Embryonic facial prominence (tissue), 1 donor: ENCODE data around the gene TMEM203.

ENCODE experiments used
- DNase-seq: peaks from one replicate; pipeline ENCODE4 v3.0.0-alpha.2; 2016; ENCODE audit errors: extremely low spot score

The TMEM203 gene

DNA sequence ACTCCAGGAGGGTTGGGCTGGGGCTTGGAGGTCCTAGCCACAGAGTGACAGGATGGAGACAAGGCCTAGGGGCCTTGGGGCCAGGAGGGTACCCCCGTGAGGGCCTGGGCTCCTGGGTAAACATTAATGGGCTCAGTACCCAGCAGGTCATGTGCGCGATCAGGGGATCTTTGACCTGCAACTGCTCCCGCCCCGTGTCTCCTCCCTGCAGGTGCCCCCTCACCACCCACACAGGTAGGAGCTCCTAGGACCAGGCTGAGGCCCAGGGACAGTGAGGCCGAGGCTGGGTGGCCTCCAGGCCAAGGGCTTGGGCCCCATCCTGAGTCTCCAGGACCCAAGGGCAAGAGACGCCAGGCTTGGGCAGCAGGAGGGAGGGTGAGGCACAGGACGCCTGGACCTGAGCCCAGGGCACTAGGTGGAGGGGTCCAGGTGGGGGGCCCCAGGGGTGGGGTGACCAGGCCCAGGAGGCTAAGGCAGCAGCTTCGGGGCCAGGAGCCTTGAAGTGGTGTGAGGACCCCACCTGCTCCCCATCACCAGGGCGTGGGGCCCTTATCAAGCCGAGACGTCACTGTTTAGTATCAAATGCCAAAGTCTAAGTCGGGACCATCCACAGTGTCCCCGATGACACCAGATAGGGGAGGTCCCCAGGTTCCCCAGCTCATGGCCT is 25.4 kb upstream of the TMEM203 start, which contains the start of gene SLC34A3:
SLC34A3 (plus strand) TSS at position 197 of the 667 bp plus-strand sequence. CDS start 802 bp downstream, outside the sequence.
- DNase-seq, result no peak

DNA sequence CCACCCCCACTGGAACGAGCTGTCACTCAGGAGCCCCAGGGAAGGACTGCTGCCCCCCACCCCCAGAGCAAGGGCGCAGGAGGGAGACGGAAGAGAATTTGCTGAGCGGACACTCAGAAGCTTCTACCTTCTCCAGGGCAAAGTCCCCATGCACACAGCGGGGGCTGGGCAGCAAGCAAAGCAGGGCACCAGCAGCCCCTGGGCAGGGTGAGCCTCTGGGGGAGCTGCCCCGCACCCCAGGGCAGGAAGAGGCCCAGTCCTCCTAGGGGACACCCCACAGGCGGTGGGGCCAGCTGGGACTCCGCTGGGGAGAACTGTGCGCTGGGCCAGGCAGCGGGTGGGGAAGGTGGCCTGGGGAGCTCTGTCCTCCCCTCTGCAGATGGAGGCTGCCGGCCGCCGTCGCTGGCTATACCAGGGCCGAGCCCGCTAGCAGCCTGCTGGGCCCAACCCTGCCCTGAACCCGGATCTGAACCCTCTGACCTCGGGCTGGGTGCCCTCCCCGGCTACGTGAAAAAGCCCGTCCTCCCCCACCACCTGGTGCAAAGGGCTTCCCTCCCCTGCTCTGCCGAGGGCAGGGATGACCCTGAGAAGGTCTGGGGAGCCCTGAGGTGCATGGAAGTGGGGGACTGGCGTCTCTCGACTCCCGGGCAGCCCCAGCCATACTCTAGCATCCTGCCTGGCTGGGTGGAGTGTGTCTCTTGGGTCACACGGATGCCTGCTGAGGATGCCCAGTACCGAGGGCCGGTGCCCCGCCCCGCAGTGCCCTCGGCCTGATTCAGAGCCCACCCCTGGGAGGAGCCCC is 24.7 kb upstream of the TMEM203 start:
- DNase-seq, result no peak

DNA sequence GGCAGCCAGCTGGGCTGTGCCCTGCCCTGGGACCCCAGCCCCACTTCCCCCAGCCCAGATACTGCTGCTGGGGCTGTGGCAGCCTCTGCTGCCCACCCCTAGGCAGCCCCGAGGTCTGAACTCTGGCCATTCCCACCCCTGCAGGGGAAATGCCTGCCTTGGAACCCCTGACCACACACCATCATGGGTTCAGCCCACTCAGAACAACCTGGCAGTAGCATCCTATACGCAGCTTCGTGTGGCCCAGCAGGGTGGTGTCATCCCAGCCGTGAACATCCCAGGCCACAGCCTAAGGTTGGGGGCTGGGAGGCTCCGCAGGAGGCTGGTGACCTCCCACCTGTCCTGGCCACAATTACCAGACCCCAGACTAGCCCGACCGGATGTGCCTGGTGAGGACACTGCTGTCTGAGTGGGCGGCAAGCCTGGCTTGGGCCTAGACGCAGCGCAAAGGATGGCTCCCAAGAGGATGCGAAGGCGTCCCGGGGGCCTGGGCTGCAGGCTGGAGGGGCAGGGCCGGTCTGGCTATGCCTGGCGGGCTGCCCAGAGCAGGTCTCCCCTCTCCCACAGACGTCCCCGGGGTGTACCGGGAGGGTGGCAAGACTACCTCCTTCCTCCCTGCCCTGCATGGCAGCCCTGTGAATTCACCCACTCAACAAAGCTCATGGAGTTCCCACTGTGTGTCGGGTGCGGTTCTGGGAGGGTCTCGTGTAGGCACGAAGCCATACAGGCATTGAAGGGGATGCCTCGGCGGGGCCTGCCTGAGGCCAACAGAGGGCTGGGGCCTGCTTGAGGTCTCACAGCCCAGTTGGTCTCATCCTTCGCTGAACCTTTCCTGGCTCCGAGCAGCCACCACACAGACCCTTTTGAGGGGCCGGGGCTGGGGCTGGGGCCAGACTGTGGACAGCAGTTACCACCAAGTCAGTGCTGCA is 23.8 kb upstream of the TMEM203 start:
- DNase-seq, result no peak

GRCh38 chr9:137228506-137228967 is 23.1 kb upstream of the TMEM203 start:
- no peak for DNase-seq

DNA sequence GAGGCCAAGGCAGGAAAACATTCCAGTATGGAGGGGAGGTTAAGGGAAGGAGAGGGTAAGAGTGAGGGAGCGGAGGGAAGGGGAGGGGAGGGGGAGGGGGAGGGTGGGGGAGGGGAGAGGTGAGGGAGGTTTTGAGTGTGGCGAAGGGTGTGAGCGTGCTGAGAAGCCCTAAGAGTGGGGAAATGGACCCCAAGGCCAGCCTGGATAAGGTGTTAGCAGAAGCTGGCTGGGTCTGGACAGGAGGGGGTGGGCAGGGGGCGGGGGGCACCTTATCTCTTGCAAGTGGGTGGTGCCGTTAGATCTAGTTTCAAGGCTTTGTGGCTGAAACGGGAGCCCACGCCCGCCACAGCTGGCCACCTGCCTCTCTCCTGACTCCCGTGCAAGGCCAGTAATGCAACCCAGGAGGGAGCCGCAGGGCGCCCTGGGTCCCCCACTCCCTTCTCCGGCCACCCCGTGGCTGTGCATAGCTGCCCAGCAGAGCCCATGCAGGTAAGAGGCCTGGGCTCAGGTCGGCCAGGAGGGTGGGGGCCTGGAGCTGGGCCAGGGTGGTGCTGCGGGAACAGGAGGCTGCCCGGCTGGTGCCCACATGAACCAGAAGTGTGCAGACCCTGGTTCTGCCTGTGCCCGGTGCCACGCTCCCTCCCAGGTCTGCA is 22.5 kb upstream of the TMEM203 start:
- DNase-seq, result no peak

DNA sequence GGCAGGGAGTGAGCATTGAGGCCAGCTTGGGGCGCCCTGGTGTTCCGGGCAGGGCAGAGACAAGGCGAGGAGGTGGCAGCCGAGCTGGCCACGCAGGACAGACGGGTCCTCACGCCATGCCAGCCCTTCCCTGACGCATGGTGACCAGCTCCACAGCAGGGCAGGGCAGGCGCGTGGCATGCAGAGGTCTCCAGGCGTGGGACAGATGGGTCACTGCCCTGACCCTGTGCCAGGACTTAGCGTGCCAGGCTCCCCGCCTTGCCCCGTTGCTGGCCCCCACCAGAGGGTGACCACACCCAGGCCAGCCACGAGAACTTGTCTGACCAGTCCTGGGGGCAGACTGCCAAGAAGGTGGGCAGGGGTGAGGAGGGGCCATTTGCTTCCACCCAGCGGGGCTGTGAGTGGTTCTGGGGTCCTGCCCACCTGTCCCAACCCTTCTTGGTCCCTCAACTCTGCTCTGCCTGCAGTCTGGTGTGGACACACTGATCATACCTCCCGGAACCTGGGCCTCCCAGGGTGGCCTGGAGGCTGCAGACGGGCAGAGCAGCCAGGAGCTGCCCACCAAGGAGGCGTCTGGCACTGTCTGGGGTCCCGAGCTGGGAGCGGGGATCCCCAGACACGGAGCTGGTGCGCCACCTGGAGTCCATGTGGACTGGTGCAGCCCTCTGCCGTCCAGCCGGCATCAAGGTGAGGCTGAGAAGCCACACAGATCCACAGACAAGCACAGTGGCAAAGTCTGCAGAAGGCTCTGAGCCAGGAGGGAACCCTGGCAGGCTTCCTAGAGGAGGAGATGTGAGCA is 21.8 kb upstream of the TMEM203 start, which contains the start of gene RNF224:
RNF224 (plus strand) TSS at position 449 of the 799 bp plus-strand sequence. CDS start 834 bp downstream, outside the sequence.
- DNase-seq, result no peak

GRCh38 chr9:137226338-137227053 is 21.0 kb upstream of the TMEM203 start:
- no peak for DNase-seq

DNA sequence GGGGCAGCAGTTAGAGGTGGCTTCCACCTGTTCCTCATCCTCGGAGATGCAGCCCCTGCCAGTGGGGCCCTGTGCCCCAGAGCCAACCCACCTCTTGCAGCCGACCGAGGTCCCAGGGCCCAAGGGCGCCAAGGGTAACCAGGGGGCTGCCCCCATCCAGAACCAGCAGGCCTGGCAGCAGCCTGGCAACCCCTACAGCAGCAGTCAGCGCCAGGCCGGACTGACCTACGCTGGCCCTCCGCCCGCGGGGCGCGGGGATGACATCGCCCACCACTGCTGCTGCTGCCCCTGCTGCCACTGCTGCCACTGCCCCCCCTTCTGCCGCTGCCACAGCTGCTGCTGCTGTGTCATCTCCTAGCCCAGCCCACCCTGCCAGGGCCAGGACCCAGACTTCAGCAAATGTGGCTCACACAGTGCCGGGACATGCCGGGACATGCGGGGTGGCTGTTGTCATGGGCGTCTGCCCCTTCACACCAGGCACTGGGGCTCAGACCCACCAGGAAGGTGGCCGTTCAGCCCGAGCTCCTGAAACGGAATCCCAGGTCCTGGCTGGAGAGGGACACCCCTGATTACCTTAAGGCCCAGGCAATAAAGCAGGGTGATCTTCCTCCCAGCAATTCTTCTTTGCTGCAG is 20.4 kb upstream of the TMEM203 start:
- no peak for DNase-seq

DNA sequence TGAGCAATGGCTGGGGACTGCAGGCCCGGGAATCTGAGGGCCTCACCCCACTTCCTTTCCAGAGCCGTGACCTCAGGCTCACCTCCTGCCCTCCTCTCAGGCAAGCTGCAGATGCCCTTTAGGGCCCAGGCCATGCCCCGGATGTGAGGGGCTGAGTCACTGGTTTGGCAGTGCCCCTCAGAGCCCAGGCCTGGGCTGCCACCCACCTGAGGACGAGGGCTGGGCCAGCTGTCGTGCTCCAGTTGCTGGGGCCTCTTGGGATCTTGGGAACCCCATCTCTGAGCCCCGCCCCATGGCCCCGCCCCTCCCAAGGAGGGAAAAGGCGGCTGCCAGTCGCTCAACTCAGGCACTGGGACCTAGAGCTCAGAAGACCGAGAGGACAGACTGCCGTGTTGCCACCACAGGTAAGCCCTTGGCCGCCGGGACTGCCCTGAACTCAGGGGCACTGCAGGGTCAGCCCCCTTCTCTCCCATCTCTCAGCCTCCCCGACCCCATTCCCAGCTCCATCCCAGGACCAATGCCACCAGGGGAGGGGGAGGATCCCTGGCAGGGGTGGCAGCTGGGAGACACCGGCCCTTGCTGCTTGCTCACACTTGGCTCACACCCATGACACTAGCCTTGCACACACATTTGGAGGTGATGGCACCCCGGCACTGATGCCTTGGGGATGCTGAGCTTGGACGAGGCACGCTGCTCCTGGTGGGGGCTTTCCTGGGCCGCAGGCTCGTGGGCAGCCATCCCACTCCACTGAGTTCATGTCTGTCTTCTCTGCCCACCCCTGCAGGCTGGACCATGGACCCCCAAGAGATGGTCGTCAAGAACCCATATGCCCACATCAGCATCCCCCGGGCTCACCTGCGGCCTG is 19.6 kb upstream of the TMEM203 start, which contains the start of gene CYSRT1:
CYSRT1 (plus strand) TSS at position 345 of the 865 bp plus-strand sequence; CDS start at position 793, 448 bp downstream.
- DNase-seq, result no peak

- peak; percentile 91 for DNase-seq
Measured at GRCh38 chr9:137223078-137223970, 17.9 kb upstream of the TMEM203 start.

DNA sequence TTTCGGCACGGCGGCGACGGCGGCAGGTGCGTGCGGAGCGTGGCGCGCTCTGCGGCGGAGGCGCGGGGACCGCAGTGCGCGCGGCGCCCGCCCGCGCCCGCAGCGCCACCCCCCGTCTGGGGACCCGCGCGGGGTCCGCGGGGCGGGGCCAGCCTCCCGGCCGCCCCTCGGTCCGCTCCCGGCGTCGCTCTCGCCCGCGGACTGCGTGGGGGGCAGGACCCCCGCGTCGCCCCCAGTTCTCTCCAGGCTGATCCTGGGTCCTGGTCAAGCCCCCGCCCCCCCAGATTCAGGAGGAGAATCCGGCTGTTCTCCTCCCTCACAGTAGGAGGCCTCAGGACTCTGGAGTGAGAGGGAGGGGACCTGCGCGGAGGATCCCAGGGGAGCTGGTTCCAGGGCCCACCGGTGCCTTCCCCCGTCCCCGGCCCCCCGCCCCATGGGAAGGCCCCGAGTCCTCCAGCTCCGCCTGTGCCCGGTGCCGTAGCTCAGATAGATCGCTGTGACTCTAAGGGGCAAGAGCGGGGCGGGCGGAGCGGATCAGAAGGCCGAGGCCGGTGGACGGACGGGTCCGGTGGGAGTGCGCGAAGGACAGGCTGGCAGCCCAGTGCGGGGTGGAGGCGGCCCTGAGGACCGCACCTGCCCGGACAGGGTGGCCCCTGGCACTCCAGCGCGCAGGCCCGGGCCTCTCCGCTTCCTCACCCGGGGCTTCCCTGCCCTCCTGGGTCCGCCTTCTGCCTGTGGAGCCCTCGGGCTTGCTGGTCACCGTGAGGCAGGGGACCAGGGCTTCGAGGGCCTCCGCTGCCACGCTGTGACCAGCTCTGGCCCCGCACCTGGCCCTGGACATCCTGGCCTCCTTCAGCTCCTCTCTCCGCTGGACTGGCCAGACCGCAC is 17.0 kb upstream of the TMEM203 start, which contains the start of gene RNF208:
RNF208 (minus strand) TSS at position 51 of the 888 bp plus-strand sequence. CDS start 1,028 bp downstream, outside the sequence.
- DNase-seq, result no peak

DNA sequence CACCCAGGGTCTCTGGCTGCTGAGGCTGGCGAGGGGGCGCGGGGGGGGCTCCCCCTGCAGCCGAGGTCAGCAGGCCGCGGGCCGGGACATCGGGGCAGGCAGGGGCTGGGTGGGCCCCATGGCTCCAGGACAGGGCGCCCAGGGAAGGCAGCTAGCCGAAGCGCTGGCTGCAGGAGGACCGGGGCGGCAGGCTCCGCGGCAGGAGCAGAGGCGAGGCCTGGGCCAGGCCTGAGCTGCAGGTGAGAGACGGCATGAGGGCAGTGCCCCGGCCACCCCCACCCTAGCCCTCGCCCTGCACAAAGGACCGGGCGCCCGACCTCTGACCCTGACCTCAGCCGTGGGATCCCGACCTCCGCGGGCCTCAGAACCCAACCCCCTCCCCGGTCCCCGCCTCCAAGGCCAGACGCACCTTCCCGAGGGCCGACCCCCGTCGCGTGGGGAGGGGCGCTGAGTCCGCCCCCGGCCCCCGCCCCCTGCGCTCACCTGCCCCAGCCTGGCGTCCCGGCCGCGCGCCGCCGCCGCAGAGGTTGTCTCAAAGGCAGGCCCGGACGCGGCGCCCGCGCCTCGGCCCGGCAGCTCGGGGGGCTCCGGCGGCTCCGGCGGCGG is 16.2 kb upstream of the TMEM203 start:
- DNase-seq, result no peak

GRCh38 chr9:137221095-137221505 is 15.7 kb upstream of the TMEM203 start:
- no peak for DNase-seq

GRCh38 chr9:137220317-137221094 is 15.1 kb upstream of the TMEM203 start:
- no peak for DNase-seq
